ENCODE data around the gene NEK1.

Gene NEK1

GRCh38 chr4:169372791-169373190 lies 239.6 kb downstream of the NEK1 start:
- DNase-seq (ENCODE audit: low spot score), result no peak

GRCh38 chr4:169369634-169370033 lies 242.7 kb downstream of the NEK1 start:
- DNase-seq (ENCODE audit: low spot score) (no peak), FAIRE-seq (no peak)

More at GRCh38 chr4:169372791-169373190, 239.6 kb downstream of the NEK1 start:
- no peak for FAIRE-seq

GRCh38 chr4:169367826-169368225 lies 244.6 kb downstream of the NEK1 start:
- FAIRE-seq (no peak), DNase-seq (ENCODE audit: low spot score) (no peak)

- DNase-seq (ENCODE audit: low spot score), result no peak
- FAIRE-seq, result no peak
These were observed 245.6 kb downstream of the NEK1 start for GRCh38 chr4:169366821-169367220.

- DNase-seq (ENCODE audit: low spot score) (no peak), FAIRE-seq (no peak)
These were observed 249.8 kb downstream of the NEK1 start for GRCh38 chr4:169362607-169363006.

- DNase-seq (ENCODE audit: low spot score) (no peak), FAIRE-seq (no peak)
These were observed 250.6 kb downstream of the NEK1 start for GRCh38 chr4:169361756-169362155.

- FAIRE-seq (no peak), DNase-seq (ENCODE audit: low spot score) (no peak)
These were observed 252.4 kb downstream of the NEK1 start for GRCh38 chr4:169359961-169360360.

GRCh38 chr4:169352360-169352759 lies 260.0 kb downstream of the NEK1 start:
- DNase-seq (ENCODE audit: low spot score) (no peak), FAIRE-seq (no peak)

GRCh38 chr4:169351872-169352271 lies 260.5 kb downstream of the NEK1 start:
- FAIRE-seq, result no peak

GRCh38 chr4:169348541-169348940 lies 263.8 kb downstream of the NEK1 start:
- FAIRE-seq, result no peak
- no peak for DNase-seq (ENCODE audit: low spot score)

More at GRCh38 chr4:169351872-169352271, 260.5 kb downstream of the NEK1 start:
- no peak for DNase-seq (ENCODE audit: low spot score)

- DNase-seq (ENCODE audit: low spot score) (no peak), FAIRE-seq (no peak)
These were observed 265.5 kb downstream of the NEK1 start for GRCh38 chr4:169346840-169347239.

- peak; percentile 70 for FAIRE-seq
- DNase-seq (ENCODE audit: low spot score), result peak; percentile 72
These were observed 267.1 kb downstream of the NEK1 start for GRCh38 chr4:169345316-169345721.

All from RCC 7860 (cell line).